Ishikawa (cell line): ENCODE measurements around the gene TMEM131.

Source experiments
- EP300 ChIP-seq: IDR thresholded peaks from 2 replicates; pipeline ENCODE4 v1.6.1; 2012; ENCODE audit warnings: borderline replicate concordance
- FOXM1 ChIP-seq: IDR thresholded peaks from 2 replicates; pipeline ENCODE4 v1.6.1; 2012; ENCODE audit warnings: low read depth, borderline replicate concordance
- NFIC ChIP-seq: IDR thresholded peaks from 2 replicates; pipeline ENCODE4 v1.6.1; 2012
- RAD21 ChIP-seq: IDR thresholded peaks from 2 replicates; pipeline ENCODE4 v1.6.1; 2012; ENCODE audit warnings: low read depth
- TCF12 ChIP-seq: IDR thresholded peaks from 2 replicates; pipeline ENCODE4 v1.6.1; 2012; ENCODE audit warnings: low read depth
- TEAD4 ChIP-seq: IDR thresholded peaks from 2 replicates; pipeline ENCODE4 v1.6.1; 2012
- YY1 ChIP-seq: IDR thresholded peaks from 2 replicates; pipeline ENCODE4 v1.6.1; 2012; ENCODE audit warnings: low read depth
- TF ChIP-seq, protein P1 (sequence below): IDR thresholded peaks from 2 replicates; pipeline ENCODE4 v1.6.1; 2012; ENCODE audit warnings: low read depth, mild to moderate bottlenecking
- TF ChIP-seq, protein P2 (sequence below): IDR thresholded peaks from 2 replicates; pipeline ENCODE4 v1.6.1; 2012

DNA sequence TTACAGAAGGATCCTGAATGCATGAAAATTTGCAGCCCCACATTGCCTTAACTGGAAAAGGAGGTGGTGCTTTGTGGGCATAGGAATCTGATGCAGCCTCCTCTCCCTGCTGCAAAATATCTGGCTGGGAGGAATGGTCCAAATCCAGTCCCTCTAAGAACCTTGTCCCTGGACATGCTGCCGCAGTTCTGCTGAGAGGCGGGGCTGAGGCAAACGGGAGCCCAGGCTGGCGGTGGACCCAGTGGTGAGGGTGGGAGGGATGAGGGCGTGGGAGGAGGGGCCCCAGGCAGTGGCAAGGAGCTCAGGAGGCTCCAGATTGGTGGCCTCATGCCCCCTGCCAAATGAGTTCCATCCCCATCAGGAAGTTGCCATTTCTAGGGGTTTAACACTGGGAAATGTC, 246.2 kb downstream of the TMEM131 start:
- TF ChIP-seq NFIC (no peak), EP300 (no peak), TCF12 (no peak), RAD21 (no peak), TEAD4 (no peak), YY1 (no peak), FOXM1 (no peak)
- TF ChIP-seq, protein P1, sequence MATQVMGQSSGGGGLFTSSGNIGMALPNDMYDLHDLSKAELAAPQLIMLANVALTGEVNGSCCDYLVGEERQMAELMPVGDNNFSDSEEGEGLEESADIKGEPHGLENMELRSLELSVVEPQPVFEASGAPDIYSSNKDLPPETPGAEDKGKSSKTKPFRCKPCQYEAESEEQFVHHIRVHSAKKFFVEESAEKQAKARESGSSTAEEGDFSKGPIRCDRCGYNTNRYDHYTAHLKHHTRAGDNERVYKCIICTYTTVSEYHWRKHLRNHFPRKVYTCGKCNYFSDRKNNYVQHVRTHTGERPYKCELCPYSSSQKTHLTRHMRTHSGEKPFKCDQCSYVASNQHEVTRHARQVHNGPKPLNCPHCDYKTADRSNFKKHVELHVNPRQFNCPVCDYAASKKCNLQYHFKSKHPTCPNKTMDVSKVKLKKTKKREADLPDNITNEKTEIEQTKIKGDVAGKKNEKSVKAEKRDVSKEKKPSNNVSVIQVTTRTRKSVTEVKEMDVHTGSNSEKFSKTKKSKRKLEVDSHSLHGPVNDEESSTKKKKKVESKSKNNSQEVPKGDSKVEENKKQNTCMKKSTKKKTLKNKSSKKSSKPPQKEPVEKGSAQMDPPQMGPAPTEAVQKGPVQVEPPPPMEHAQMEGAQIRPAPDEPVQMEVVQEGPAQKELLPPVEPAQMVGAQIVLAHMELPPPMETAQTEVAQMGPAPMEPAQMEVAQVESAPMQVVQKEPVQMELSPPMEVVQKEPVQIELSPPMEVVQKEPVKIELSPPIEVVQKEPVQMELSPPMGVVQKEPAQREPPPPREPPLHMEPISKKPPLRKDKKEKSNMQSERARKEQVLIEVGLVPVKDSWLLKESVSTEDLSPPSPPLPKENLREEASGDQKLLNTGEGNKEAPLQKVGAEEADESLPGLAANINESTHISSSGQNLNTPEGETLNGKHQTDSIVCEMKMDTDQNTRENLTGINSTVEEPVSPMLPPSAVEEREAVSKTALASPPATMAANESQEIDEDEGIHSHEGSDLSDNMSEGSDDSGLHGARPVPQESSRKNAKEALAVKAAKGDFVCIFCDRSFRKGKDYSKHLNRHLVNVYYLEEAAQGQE = no peak
- TF ChIP-seq, protein P2, sequence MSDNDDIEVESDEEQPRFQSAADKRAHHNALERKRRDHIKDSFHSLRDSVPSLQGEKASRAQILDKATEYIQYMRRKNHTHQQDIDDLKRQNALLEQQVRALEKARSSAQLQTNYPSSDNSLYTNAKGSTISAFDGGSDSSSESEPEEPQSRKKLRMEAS = no peak
